Trophoblast cell (in vitro differentiated cells and primary cell): ENCODE data around the gene DDX59.

ENCODE experiments used
- DNase-seq, 2 donors: peaks; one replicate each; pipeline ENCODE4 v3.0.0-alpha.2; 2016
- H2AFZ ChIP-seq: 2 replicates; pipeline ENCODE4 v1.6.1; 2013; ENCODE audit warnings: low read length, moderate library complexity, mild to moderate bottlenecking; ENCODE audit not compliant: insufficient read depth, poor library complexity
- H2AK5ac ChIP-seq: 2 replicates; pipeline ENCODE4 v1.6.1; 2013; ENCODE audit warnings: mild to moderate bottlenecking, low read length
- H2BK120ac ChIP-seq: 2 replicates; pipeline ENCODE4 v1.6.1; 2013; ENCODE audit warnings: low read length, mild to moderate bottlenecking, moderate library complexity; ENCODE audit not compliant: insufficient read depth, poor library complexity
- H2BK12ac ChIP-seq: 2 replicates; pipeline ENCODE4 v1.6.1; 2013; ENCODE audit warnings: mild to moderate bottlenecking, low read length, moderate library complexity
- H2BK5ac ChIP-seq: 2 replicates; pipeline ENCODE4 v1.6.1; 2013; ENCODE audit warnings: low read length, low read depth, moderate library complexity, mild to moderate bottlenecking; ENCODE audit not compliant: poor library complexity
- H3K14ac ChIP-seq: 2 replicates; pipeline ENCODE4 v1.6.1; 2013; ENCODE audit warnings: mild to moderate bottlenecking, low read length
- H3K18ac ChIP-seq: 2 replicates; pipeline ENCODE4 v1.6.1; 2013; ENCODE audit warnings: mild to moderate bottlenecking, low read length
- H3K23ac ChIP-seq: 2 replicates; pipeline ENCODE4 v1.6.1; 2013; ENCODE audit warnings: low read length
- H3K27ac ChIP-seq: 2 replicates; pipeline ENCODE4 v1.5.1; 2013; ENCODE audit warnings: low read depth, mild to moderate bottlenecking, inconsistent platforms, low read length, moderate library complexity
- H3K27me3 ChIP-seq: 2 replicates; pipeline ENCODE4 v1.6.1; 2013; ENCODE audit warnings: inconsistent platforms, mild to moderate bottlenecking, low read length, moderate library complexity; ENCODE audit not compliant: insufficient read depth
- H3K36me3 ChIP-seq, 2 experiments: 1 replicate in 1 of 2; 2 replicates in 1 of 2; pipeline ENCODE4 v1.6.1; 2013; ENCODE audit warnings: low read length in 2 of 2, mild to moderate bottlenecking in 2 of 2, moderate library complexity in 1 of 2; ENCODE audit not compliant: insufficient read depth in 2 of 2, control insufficient read depth in 1 of 2
- H3K4ac ChIP-seq: 2 replicates; pipeline ENCODE4 v1.6.1; 2013; ENCODE audit warnings: low read depth, mild to moderate bottlenecking, low read length, moderate library complexity
- H3K4me1 ChIP-seq, 2 experiments: 1 replicate in 1 of 2; 2 replicates in 1 of 2; pipeline ENCODE4 v1.6.1; 2013; ENCODE audit warnings: low read length in 2 of 2, mild to moderate bottlenecking in 2 of 2, moderate library complexity in 1 of 2; ENCODE audit not compliant: insufficient read depth in 2 of 2, control insufficient read depth in 1 of 2
- H3K4me2 ChIP-seq: 2 replicates; pipeline ENCODE4 v1.6.1; 2013; ENCODE audit warnings: inconsistent platforms, mild to moderate bottlenecking, low read length, moderate library complexity
- H3K4me3 ChIP-seq: 2 replicates; pipeline ENCODE4 v1.5.1; 2013; ENCODE audit warnings: mild to moderate bottlenecking, low read depth, low read length, inconsistent platforms
- H3K79me1 ChIP-seq: one replicate; pipeline ENCODE4 v1.6.1; 2013; ENCODE audit warnings: low read length
- H3K79me2 ChIP-seq: 2 replicates; pipeline ENCODE4 v1.6.1; 2013; ENCODE audit warnings: low read length, mild to moderate bottlenecking; ENCODE audit not compliant: control insufficient read depth, insufficient read depth, poor library complexity
- H3K9ac ChIP-seq: 2 replicates; pipeline ENCODE4 v1.6.1; 2013; ENCODE audit warnings: mild to moderate bottlenecking, low read length
- H3K9me3 ChIP-seq: 2 replicates; pipeline ENCODE4 v1.6.1; 2013; ENCODE audit warnings: low read depth, mild to moderate bottlenecking, control low read depth, inconsistent platforms, low read length; ENCODE audit not compliant: insufficient read depth
- H4K12ac ChIP-seq: 2 replicates; pipeline ENCODE4 v1.6.1; 2013; ENCODE audit warnings: low read depth, mild to moderate bottlenecking, low read length, moderate library complexity
- H4K8ac ChIP-seq: 2 replicates; pipeline ENCODE4 v1.6.1; 2013; ENCODE audit warnings: low read depth, mild to moderate bottlenecking, low read length, moderate library complexity
- H4K91ac ChIP-seq: one replicate; pipeline ENCODE4 v1.6.1; 2013; ENCODE audit warnings: low read depth, mild to moderate bottlenecking, low read length, moderate library complexity
- WGBS: extraction: QIAGEN DNeasy Blood & Tissue Kit; methylation state at CpG from one replicate; pipeline ENCODE4 v1.1.7; 2013; ENCODE audit warnings: missing lambda C conversion rate; ENCODE audit not compliant: insufficient read length, insufficient coverage; ENCODE audit errors: extremely low coverage; 5-methylcytosine and 5-hydroxymethylcytosine counted together

The DDX59 gene

DNA sequence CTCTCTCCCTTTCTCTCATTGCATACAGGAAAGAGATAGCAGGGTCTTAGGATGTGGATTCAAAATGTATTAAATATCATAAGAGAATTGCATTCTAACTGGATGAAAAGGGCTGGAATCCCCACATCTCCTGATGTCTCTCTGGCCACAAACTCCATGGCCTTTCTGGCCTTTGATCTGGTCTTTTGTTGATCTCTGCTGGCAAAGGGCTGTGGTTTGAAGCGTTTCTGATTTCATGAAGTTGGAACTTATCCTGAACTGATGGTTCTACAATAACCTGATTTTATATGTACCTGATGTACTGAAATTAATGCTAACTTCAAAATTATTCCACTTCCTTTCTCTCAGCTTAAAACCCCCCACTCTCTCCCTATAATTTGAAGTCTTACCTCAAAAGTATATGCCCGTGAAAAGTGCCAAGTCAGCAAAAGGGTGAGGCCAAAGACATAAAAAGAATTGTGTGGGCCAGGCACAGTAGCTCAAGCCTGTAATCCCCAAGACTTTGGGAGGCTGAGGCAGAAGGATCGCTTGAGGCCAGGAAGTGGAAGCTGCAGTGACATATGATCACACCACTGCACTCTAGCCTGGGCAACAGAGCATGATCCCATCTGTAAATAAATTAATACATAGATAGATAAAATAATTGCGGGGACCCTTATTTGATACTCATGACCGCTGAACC, 42.7 kb downstream of the DDX59 start:
- no peak overlapping the region for H3K4me2 ChIP-seq
- no peak overlapping the region for H3K27ac ChIP-seq
- peak overlapping the region; percentile 79 for H2AK5ac ChIP-seq
- no peak overlapping the region for H2AFZ ChIP-seq
- no peak for DNase-seq
- no peak overlapping the region for H3K4me3 ChIP-seq
- no peaks in the 10 kb centered on the region for H3K36me3 ChIP-seq
- H3K27me3 ChIP-seq: no peaks in the 10 kb centered on the region
- H4K91ac ChIP-seq: peak overlapping the region; percentile 55
- no peak overlapping the region for H4K8ac ChIP-seq
- peak overlapping the region; percentile 91 for H2BK12ac ChIP-seq
- peak overlapping the region; percentile 66 for H3K14ac ChIP-seq
- H4K12ac ChIP-seq: no peak overlapping the region
- H3K9me3 ChIP-seq: no peaks in the 10 kb centered on the region
- no peak overlapping the region for H3K23ac ChIP-seq
- no peak overlapping the region for H3K18ac ChIP-seq
- no CpG with 5 or more reads among the region's 5 CpGs for WGBS
- no peak overlapping the region for H3K9ac ChIP-seq
- H3K79me1 ChIP-seq: peaks cover 7% of the 10 kb centered on the region
- no peaks in the 10 kb centered on the region for H3K79me2 ChIP-seq
- peak overlapping the region; percentile 51 for H2BK120ac ChIP-seq
- peaks cover 3 to 9% of the 10 kb centered on the region in 2 experiments for H3K4me1 ChIP-seq
- H2BK5ac ChIP-seq: no peak overlapping the region
- H3K4ac ChIP-seq: no peak overlapping the region

- WGBS: no CpG with 5 or more reads among the region's 1 CpG
- no peak overlapping the region for H2BK12ac ChIP-seq
- no peak overlapping the region for H3K18ac ChIP-seq
- H2BK120ac ChIP-seq: no peak overlapping the region
- no peaks in the 10 kb centered on the region for H3K36me3 ChIP-seq
- DNase-seq: no peak
- no peak overlapping the region for H2AFZ ChIP-seq
- H3K4me1 ChIP-seq: peaks cover 3 to 9% of the 10 kb centered on the region in 2 experiments
- H3K27ac ChIP-seq: no peak overlapping the region
- no peak overlapping the region for H2AK5ac ChIP-seq
- H4K91ac ChIP-seq: no peak overlapping the region
- no peak overlapping the region for H3K4ac ChIP-seq
- H3K9me3 ChIP-seq: no peaks in the 10 kb centered on the region
- no peak overlapping the region for H3K4me3 ChIP-seq
- H2BK5ac ChIP-seq: no peak overlapping the region
- no peak overlapping the region for H4K12ac ChIP-seq
- no peaks in the 10 kb centered on the region for H3K27me3 ChIP-seq
- H3K79me2 ChIP-seq: peaks cover 1% of the 10 kb centered on the region
- H3K9ac ChIP-seq: no peak overlapping the region
- peaks cover 9% of the 10 kb centered on the region for H3K79me1 ChIP-seq
- no peak overlapping the region for H3K14ac ChIP-seq
- H3K4me2 ChIP-seq: no peak overlapping the region
- H4K8ac ChIP-seq: no peak overlapping the region
- H3K23ac ChIP-seq: no peak overlapping the region
Measured at GRCh38 chr1:200625381-200625824, 44.3 kb downstream of the DDX59 start.

GRCh38 chr1:200624679-200625335, 44.9 kb downstream of the DDX59 start:
- no peak overlapping the region for H3K9ac ChIP-seq
- no peak overlapping the region for H3K27ac ChIP-seq
- H3K14ac ChIP-seq: no peak overlapping the region
- no CpG with 5 or more reads among the region's 2 CpGs for WGBS
- H3K4me3 ChIP-seq: no peak overlapping the region
- no peak overlapping the region for H2AK5ac ChIP-seq
- no peak overlapping the region for H3K4ac ChIP-seq
- no peaks in the 10 kb centered on the region for H3K27me3 ChIP-seq
- peaks cover 2% of the 10 kb centered on the region for H3K79me2 ChIP-seq
- H3K79me1 ChIP-seq: peaks cover 11% of the 10 kb centered on the region
- H3K18ac ChIP-seq: no peak overlapping the region
- H4K12ac ChIP-seq: no peak overlapping the region
- H2AFZ ChIP-seq: no peak overlapping the region
- H2BK5ac ChIP-seq: no peak overlapping the region
- H3K9me3 ChIP-seq: no peaks in the 10 kb centered on the region
- H3K36me3 ChIP-seq: no peaks in the 10 kb centered on the region
- H3K23ac ChIP-seq: no peak overlapping the region
- H4K8ac ChIP-seq: no peak overlapping the region
- no peak overlapping the region for H2BK120ac ChIP-seq
- no peak overlapping the region for H3K4me2 ChIP-seq
- DNase-seq: no peak
- peak overlapping the region; percentile 14 for H4K91ac ChIP-seq
- H2BK12ac ChIP-seq: no peak overlapping the region
- peaks cover 3 to 6% of the 10 kb centered on the region in 2 experiments for H3K4me1 ChIP-seq

GRCh38 chr1:200620273-200621131, 49.2 kb downstream of the DDX59 start, which contains the start of gene KIF14:
Gene KIF14, minus strand, starts transcription at chr1:200620751. Its CDS starts 2,028 bp downstream, at chr1:200618723.
- Histone ChIP-seq H3K79me1 (peaks cover 4% of the 10 kb centered on the region), H4K91ac (peak within 1 kb of the TSS; percentile 78), H3K23ac (no peak within 1 kb of the TSS), H3K4me3 (peak within 1 kb of the TSS; percentile 95), H3K14ac (peak within 1 kb of the TSS; percentile 85), H3K4me2 (peak within 1 kb of the TSS; percentile 72), H3K36me3 (peaks cover 0 to 2% of the 10 kb centered on the region in 2 experiments), H3K4ac (peak within 1 kb of the TSS; percentile 91), H3K27ac (no peak within 1 kb of the TSS), H2BK5ac (peak within 1 kb of the TSS; percentile 91), H3K79me2 (peaks cover 2% of the 10 kb centered on the region), H2AK5ac (no peak within 1 kb of the TSS), H2BK120ac (peak within 1 kb of the TSS; percentile 96), H3K4me1 (no peaks in the 10 kb centered on the region), H3K9me3 (no peaks in the 10 kb centered on the region), H3K18ac (peak within 1 kb of the TSS; percentile 64), H2AFZ (peak within 1 kb of the TSS; percentile 100), H3K27me3 (no peaks in the 10 kb centered on the region), H3K9ac (peak within 1 kb of the TSS; percentile 86), H4K8ac (peak within 1 kb of the TSS; percentile 58), H2BK12ac (peak within 1 kb of the TSS; percentile 16), H4K12ac (peak within 1 kb of the TSS; percentile 21)
- peak; percentile 82 to 86 for DNase-seq
- no CpG with 5 or more reads among the region's 59 CpGs for WGBS
